ENCODE results near the gene LARGE2. TPM values are rescaled to one million over a fixed set of nuclear protein-coding genes. Genes with fewer than 3 reads are reported as not detected.

Gene LARGE2
- total RNA-seq, 1 donor from 2014 or later, result 2.9 TPM

DNA sequence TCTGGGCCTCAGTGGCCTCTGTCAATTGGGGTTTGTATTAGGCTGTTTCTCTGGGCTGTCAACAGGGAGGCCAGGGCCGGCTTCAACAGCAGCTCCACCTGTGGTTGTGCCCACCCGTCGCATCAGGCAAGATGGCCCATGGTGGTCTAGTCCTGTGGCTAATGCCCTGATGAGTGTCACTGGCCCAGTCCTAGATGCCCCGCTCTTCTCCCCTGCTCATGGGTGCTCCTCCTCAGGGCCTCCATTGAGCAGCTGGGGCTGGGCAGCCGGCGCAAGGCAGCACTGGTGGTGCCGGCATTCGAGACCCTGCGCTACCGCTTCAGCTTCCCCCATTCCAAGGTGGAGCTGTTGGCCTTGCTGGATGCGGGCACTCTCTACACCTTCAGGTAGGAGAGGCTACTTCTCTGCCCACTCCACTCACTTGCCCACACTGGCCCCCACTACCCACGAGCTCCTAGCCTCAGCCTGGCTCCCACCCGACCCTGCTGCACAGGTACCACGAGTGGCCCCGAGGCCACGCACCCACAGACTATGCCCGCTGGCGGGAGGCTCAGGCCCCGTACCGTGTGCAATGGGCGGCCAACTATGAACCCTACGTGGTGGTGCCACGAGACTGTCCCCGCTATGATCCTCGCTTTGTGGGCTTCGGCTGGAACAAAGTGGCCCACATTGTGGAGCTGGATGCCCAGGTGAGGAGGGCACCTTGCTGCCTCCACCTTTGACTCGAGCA is 5.4 kb downstream of the LARGE2 start:
- DNase-seq (ENCODE audit: low spot score) (no peak), ATAC-seq (no peak)

DNA sequence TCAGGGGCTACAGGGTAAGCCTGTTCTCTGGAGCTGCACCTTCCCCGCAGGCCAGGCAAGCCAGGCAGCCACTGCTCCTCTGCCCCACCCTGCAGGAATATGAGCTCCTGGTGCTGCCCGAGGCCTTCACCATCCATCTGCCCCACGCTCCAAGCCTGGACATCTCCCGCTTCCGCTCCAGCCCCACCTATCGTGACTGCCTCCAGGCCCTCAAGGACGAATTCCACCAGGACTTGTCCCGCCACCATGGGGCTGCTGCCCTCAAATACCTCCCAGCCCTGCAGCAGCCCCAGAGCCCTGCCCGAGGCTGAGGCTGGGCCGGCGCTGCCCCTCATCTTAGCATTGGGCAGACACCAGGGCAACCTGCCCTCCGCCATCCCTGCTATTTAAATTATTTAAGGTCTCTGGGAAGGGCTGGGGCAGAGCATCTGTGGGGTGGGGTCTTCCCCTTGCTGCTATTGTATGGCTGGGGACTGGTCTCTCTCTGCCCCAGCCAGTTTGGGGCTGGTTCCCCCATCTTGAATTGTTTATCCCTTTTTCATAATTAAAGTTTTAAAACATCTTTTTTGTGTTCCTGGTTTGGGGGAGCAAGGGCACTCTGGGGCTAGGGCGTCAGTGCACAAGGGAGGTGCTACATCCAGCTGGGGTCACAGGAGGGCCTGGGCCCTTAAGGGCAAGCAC is 6.2 kb downstream of the LARGE2 start:
- DNase-seq (ENCODE audit: low spot score) (peak; percentile 43), ATAC-seq (no peak)

DNA sequence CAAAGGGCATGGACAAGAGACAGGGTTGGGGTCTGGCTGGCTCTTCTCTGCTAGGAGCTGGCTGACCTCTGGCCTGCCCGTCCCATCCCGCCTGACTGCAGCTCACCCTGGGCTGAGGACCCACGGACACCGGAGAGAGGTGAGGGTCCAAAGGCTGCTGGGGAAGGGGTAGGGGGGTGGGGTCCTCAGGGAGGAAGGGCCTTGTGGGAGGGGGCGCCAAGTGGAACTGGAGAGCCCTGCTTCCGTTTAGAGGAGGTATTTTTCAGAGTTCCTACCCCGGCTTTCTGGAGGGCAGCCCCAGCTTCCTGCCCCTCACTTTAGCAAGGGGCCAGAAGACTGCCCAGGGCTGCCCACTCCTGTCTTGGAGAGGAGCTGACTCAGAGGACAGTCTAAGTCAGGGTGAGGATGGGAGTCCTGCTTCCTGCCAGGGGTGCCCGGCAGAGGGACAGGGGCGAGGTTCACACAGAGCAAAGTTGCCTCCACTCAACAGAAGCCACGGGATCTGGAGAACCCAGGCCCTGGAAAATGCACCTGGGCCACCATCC is 7.1 kb downstream of the LARGE2 start:
- no peak for DNase-seq (ENCODE audit: low spot score)
- ATAC-seq, result no peak

DNA sequence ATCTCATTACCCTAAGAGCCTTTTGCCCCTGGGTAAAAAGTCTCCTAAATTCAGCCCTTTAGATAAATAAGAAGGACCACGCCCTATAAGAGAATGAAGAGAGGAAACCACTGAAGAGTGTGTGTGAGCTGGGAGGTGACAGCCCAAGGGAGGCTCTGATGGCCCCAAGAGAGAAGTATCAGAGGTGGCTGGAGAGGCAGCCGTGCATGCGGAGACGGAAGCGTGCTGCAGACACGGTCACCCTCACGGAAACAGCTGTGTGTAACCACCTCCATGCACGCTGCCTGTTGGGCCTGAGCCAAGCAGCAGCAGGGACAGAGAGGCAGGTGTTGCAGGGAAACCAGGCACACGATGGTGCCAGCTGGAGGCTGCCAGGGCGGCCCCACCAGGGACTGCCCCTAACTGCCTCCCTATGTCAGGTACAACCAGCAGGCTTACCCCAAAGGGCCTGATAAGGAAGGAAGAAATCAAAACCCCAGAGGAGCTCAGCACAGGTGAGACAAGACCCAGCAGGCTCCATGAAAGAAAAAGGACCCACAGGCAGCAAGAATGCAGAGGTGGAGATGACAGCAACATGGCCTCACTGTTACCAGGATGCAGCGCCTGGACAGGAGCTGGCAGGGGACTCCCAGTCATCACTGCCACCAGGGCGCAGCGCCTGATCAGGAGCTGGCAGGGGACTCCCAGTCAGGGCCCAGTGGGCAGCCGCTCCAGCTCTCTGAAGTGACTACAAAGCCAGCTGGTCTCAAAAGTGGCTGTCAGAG is 7.8 kb downstream of the LARGE2 start:
- ATAC-seq, result no peak

DNA sequence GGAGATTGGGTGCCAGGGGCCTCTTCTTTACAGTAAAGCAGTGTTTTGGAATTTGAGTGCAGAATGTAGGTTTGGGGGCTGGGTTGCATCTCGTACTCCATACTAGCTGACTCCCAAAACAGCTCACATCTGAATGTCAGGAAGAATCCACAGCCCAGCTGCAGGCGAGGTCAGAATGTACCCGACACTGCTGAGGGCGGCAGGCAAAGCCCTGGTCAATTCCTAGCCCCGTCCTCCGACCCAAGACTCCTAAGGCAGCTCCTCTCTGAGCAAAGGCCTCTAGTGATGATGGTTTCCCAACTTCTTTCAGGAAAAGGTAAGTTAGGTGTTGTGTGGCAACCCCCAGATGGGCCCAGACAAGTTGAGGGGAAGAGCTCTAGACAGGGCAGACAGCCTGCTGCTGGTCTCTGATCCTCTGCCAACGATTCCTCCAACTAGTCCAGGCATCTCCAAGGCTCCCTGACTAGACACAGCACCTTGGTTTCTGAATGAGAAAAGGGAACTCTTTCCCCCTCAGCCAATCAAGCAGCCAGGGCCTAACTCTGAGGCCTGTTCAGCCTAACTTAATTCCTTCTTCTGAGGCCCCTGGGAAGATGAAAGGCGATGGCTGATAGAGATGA is 8.6 kb downstream of the LARGE2 start:
- DNase-seq (ENCODE audit: low spot score), result no peak
- no peak for ATAC-seq

More for the DNA sequence above, 7.8 kb downstream of the LARGE2 start:
- DNase-seq (ENCODE audit: low spot score), result peak; percentile 44

DNA sequence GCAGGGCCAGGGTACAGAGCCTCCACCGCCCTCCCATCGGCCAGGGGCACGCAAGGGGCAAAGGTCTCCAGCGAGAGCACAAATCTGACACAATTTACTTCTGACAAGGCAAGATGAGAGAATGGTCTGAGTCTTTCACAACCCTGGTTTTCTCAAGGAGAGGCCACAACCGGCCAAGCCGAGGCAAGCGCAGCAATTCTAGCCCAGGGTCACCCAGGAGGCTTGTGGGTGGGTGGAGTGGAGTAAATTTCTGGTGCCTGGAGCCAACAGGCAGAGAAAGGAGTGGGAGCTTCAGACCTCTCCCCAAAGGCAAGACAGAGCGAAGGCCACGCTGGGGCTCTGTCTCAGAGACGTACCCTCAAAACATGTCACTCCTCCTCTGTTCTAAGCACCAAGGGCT is 9.3 kb downstream of the LARGE2 start:
- DNase-seq (ENCODE audit: low spot score) (no peak), ATAC-seq (no peak)

DNA sequence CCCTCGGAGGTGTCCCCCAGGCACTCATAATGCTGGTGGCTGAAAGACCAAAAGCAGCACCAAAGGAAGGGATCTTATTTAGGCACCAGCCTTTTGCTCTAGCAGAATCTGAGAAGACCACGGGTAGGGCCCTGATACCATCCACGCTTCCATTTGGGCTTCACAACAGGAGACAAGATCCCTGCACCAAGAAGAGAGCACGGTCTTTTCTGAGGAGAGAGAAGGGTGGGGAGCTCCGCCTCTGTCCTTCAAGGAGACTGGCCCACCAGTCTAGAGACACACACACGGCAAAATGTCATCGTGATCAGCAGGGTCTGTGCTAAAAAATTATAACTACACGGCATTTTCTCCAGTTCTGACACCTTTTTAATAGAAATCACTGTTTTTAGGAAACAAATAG is 9.8 kb downstream of the LARGE2 start:
- ATAC-seq (no peak), DNase-seq (ENCODE audit: low spot score) (no peak)

DNA sequence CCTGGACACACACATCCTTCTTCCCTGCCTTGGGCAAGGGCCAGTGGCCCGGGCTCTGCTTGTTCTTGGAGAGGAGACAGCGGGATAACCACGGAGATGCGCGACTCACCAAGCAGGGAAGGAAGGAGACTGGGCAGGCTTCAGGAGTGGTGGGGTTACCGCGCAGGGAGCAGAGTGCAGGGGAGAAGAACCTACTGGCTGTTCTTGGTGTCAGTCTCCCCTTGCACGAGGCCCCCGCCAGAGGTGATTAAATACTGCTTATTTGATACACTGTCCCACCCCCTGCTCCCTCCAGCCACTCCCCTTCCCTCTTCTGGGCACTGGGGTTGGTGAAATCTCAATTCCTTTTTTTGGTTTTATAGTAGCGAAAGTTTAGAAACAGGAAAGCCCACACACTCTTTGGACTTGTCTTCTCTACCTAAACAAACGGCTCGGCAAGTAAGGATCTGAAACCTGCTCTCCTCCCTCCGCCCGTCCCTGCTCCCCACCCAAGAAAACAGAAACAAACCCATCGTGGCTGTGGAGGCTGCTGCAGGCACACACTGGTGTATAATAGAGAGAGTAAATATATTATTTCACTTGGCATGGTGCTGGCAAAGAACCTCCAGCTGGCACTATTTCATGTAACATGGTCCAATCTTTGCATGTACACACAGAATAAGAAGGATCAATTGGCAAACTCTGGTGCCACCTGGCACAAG is 10.8 kb downstream of the LARGE2 start:
- ATAC-seq (peak; percentile 80), DNase-seq (ENCODE audit: low spot score) (peak; percentile 79)

DNA sequence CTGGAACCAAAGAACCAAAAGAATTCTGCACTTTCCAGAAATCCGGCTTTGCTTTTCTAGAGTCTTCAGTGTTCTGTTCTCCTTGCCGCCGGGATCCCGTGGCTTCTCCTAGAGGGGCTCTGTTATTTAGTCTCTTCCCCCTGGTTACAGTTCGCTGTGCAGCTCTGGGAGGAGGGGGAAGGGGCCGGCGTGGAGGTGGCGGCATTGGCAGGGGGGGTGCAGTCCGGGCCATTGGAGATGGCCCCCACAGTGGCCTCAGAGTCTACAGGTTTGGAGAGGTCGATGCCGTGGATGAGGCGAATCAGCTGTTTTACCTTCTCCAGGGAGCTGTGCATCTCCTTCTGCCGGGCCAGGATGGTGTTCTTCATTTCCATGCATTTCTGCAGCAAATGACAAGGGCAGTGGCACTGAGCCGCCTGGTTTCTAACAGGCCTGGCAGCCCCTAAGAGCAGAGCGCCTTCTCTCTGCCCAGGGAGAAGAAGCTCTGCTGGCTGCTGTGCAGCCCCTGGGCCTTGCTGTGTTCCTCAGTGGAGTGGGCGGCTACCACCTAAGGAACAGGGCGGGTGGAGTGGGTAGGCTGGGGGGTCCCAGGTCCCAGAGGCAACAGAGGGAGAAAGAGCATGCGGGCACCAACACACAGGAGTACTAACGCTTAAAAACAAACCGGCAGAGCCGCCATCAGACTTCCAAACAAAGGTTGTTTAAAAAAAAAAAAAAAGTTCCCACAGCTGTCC is 11.6 kb downstream of the LARGE2 start:
- ATAC-seq, result peak; percentile 7

DNA sequence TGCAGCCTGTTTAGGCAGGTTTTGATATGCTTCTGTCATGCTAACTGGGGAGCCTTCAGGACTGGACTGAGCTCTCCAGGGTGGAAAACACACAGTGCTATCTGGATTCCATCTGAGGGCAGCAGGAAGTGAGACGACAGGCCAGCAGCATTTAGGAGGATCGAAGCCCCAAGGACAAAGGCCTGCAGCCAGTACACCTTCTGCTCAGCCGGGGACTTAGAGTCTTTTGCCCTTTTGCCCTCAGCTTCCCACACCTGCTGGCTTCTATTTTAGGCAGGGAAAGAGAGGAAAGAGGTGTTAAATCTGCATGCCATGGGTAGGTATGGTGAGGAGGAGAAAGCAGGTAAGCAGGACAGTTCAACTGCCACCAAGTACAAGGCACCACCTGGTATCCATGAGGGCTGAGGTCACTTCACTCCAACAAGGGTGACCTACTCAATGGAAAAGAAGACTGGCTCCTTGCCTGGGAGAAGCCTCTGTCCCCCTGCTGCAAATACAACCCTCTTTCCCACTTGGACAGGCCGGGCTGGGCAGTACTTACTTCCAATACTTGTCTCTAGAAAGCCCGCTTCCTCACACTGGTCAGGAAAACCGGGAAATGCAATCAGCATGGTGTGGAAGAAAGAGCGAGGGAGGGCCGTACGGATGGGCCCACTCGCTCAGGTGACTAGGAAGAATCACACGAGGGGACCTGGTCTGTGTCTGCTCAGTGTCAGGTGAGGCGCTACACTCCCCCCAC is 12.3 kb downstream of the LARGE2 start:
- DNase-seq (ENCODE audit: low spot score), result peak; percentile 74

More for the DNA sequence above, 11.6 kb downstream of the LARGE2 start:
- no peak for DNase-seq (ENCODE audit: low spot score)

DNA sequence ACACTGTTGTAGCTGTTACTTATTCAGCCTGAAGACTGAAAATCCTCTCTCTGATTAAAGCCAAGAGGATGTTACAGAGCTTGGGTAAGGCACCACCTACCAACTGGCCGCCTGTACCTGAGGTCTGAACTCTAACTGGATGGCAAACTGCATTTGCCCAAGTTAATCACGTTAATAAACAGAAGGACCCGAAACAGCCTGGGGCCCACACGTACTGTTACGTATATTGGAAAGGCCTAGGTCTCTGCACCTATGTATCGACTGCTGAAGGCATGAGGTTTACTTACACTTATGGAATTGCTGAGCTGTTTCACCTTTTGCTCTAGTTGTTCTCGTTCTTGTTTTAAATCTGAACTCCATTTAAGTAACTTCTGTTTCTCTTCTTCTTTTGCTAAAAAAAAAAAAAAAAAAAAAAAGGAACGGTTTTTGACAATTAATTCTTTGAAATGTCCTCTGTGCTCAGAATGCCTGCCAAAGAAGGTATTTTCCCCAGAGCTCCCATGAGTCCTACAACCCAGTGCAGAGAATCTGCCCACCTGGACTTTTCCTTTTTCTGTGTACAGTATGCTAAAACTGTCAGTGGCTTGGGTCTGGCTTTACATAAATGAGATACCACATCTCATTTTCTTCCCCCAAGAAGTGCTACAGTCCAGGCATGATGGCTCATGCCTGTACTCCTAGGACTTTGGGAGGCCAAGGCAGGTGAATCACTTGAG is 13.1 kb downstream of the LARGE2 start:
- no peak for ATAC-seq

More for the DNA sequence above, 12.3 kb downstream of the LARGE2 start:
- ATAC-seq, result peak; percentile 84

DNA sequence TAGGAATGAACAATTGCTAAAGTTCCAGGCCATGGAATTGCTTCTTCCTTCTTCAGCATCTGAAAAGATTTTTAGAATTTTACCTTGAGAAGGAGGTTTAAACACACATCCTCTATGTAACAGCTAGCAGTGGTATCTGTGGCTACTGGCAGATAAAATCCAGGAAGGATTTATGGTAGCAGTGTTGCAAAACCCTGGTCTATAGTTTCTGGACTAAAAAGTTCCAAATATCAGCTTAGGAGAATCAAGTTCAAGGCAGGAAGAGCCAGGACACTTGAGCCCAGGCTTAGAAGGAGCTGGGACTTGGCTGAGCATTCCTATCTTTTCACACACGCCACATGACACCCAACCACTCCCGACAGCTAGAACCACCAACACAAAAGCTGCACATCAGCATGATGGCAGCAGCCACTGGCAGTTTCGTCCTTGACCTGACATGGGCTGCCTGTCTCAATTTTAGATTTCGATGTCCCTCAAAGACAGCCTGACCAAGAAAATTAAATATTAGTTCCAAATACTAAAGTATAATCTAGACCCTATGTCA is 14.1 kb downstream of the LARGE2 start:
- no peak for DNase-seq (ENCODE audit: low spot score)
- ATAC-seq, result no peak

More for the DNA sequence above, 13.1 kb downstream of the LARGE2 start:
- DNase-seq (ENCODE audit: low spot score), result no peak

DNA sequence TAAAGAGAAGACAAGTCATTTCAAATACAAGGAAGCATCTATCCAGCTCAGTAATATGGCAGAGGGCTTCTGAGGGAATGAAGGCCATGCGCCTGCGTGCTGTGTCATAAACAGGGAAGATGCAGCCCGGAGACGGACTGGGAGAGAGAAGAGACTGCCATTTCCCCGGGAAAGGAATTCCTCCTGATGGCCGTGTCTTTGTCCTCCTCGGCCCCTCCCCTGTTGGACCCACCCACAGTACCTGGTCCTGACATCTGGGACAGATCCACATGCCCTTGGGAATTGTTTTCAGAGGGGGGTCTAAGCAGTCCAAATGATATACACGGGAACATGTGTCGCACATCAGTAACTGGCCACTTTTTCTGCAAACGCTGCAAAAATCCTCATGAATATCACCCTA is 15.5 kb downstream of the LARGE2 start:
- no peak for ATAC-seq
- DNase-seq (ENCODE audit: low spot score), result no peak

DNA sequence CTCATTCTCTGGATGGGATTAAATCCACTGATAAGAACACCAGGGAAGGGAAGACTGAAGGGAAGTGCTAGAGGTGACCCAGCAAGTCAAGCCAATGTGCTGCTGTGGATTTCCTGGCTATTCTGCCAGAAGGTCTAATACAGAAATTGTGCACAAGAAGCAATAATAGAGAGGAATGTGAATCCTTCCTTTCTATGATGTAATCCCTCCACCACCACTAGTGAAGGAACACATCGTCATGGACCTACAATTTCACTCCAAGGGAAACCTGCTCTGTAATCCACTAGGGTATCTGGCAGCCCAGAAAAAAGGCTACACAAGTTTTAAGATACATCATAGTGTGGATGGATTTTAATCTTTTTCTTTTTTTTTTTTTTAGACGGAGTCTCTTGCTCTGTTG is 17.4 kb downstream of the LARGE2 start:
- ATAC-seq, result no peak
- no peak for DNase-seq (ENCODE audit: low spot score)

DNA sequence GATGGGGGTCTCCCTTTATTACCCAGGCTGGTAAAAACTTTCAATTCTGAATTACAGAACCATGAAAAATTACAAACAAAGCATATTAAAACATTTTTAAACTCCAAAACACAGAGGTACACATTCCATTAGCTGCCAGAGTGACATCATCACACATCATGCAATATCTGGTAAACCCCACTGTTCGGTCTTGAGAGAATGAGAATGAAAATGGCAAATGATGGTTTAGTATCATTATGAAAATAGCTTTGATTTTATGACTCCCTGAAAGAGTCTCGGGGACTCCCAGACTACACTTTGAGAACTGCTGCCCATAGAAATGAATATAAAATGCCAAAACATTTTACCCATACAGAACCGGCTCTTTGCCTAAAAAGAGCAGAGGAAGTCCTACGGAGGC is 18.8 kb downstream of the LARGE2 start:
- DNase-seq (ENCODE audit: low spot score) (no peak), ATAC-seq (no peak)

DNA sequence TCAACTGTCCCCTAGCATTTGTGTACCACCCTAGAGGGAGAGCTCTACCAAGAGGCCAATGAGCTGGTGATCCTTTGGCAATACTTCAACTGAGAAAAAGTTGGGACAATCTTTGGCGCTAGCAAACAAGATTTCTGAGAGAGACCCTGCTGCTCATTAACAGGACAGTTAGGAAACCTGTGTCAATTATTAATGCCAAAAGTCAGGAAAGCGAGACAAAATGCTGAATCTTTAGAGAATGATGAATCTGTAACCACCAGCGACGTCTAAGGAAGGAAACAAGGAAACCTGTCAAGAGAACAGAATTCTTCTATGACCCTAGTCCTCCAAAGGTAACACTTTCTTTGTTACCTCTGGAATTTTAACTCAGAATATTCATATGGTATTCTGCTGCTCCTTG is 19.9 kb downstream of the LARGE2 start:
- DNase-seq (ENCODE audit: low spot score) (no peak), ATAC-seq (peak; percentile 44)

DNA sequence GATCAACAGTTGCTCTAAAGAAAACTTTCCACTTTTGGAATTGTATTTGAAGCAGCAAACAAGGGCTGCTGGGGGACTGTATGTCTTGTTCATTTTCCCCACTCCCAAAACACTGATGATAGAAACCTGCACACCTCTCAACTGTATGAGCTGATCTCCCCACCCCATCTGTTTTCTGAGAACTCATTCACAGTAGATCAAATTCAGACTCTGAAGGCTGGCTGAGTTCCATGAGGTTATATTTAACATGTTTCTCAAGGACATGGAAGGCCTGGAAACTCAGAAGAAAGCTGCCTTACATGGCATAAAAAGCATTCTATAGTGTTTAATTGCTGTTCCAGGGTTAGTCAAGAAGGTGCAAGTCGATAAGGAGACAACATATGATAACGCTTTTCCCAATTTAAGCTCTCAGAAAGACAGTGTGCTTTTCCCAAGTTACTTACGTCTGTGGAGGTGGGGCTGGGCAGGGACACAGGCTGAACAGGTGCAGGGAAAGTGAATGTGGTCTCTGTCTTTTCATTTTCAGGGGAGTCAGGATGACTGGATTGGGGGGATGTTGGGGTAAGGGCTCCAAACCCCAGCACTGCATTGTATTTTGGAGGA is 23.0 kb downstream of the LARGE2 start:
- DNase-seq (ENCODE audit: low spot score) (no peak), ATAC-seq (no peak)

DNA sequence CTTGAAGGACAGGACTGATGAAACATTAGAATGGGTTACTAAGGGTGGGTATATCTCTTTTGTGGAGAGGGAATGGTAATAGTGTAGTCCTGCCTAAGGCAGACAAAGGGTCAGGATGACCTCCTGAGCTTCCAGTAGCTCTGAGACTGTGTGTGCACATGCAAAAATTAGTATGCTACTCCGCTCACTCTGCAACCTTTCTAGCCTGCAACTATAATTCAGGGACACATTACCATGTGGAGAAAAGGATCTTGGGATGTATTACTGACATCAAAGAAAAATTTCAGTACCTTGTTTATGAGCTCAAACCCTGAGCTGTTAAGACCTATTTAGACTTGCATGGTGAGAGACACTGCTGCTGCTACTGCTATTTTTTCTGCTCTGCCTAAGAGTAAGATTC is 25.4 kb downstream of the LARGE2 start:
- no peak for ATAC-seq
- no peak for DNase-seq (ENCODE audit: low spot score)
